ENCODE data around the gene ZBTB48.
"Not testable (repeated sequence)": the region's sequence is repeated elsewhere in the genome, so short reads cannot be mapped to it uniquely, and the experiment has no call there.

Gene ZBTB48

DNA sequence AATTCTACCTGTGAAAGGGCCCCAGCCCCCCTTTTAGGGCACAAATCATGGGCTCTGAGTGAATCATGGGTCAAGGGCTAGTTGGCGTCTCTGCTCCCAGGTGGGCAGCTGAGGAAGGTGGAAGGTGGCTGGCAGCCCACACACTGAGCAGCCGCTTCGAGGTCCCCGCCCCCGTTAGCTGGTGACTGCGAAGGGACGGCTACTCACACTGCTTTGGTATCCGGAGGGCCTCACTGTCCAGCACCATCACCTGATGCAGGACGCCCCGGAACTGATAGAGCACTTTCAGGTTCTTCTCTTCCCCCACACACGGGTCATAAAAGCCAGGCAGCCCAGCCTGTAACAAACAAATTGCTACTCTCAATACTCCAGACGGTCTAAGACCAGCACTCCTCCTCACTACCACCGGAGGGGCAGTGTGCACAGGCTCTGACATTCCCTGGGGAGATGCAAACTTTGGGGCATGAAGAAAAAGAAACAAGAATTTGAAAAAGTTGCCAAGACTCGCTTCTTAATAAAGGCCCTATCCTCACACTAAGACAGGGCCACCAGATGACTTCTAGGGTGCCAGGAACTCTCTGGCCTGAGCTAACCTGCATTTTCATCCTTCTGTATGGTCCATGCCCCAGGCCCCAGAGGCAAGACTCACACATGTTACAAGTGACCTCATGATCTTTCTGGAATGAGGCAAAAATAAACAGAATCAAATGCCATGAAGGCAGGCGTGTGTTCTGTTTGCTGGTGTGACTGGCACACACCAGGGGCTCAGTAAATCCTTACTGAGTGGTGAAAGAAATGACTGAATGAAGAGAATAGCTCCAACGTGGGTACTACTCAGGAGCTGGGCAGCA is 56.3 kb downstream of the ZBTB48 start:
- DNase-seq = no peak

- DNase-seq = not testable (repeated sequence)
These were observed 57.0 kb downstream of the ZBTB48 start for GRCh38 chr1:6636778-6637177.

GRCh38 chr1:6637770-6638169 is 58.0 kb downstream of the ZBTB48 start:
- DNase-seq = no peak

GRCh38 chr1:6638226-6638625 is 58.4 kb downstream of the ZBTB48 start:
- DNase-seq = no peak
